HG03108 (cell line): Measurements from ENCODE around the gene CDH20.
A peak's percentile ranks its signal among the peaks of the same experiment; 100 is the strongest.

Experiments
- ATAC-seq: cut with Tn5 transposase; IDR thresholded peaks from one replicate; pipeline ENCODE4 v1.9.1; 2021; ENCODE audit warnings: moderate library complexity; ENCODE audit not compliant: unreplicated experiment

The CDH20 gene

DNA sequence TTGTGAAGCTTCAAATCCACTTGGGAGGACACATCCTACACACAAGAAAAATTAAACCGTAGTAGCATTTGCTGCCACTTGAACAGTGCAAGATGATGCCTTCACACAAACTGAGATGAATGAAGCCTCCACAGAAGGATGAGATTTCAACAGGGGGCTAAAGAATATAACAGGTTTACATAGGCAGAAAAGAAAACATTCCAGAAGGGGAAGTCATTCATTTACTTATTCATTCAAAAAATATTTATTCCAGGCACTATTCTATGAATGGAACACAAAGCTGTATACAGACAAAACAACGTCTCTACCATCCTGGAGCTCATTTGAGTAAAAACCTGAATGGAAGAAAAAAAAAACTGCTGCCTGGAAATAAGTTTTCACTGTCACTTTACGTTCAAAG is 170.5 kb downstream of the CDH20 start:
- ATAC-seq: no peak

DNA sequence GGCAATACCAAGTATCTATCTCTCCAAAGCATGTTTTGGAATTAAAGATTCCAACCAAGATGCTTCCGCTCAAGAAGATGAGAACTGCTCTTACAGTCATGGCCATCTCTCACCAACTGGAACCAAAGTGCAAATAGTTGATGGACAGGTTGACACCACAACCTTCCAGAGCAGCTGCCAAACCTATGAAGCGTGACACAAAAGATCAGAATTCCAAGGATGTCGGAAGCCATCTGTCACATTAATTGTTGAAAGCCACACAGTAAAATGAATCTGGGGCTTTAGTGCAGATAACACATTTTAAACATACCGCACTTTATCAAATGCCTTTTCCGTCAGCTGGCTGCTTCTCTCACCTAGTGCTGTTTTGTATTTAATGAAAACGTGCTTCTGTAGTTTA is 195.7 kb downstream of the CDH20 start:
- no peak for ATAC-seq

DNA sequence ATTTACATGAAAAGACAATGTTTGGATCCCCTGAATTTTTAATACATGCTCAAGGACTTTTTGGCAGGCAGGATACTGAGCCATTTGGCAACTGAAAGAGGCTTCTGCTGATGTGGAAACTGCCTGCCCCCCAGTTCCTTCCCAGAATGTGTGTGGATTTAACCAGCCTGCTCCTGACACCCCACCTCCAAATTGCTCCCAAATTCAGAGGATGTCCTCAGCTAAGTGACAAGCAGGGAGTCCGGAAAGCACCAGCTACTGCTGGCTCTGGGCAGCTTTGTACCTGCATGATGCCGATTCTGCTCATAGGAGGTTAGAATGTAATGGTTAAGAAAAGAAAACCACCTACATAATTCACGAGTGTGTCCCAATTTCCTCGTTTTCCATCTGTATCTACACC is 197.5 kb downstream of the CDH20 start:
- no peak for ATAC-seq

DNA sequence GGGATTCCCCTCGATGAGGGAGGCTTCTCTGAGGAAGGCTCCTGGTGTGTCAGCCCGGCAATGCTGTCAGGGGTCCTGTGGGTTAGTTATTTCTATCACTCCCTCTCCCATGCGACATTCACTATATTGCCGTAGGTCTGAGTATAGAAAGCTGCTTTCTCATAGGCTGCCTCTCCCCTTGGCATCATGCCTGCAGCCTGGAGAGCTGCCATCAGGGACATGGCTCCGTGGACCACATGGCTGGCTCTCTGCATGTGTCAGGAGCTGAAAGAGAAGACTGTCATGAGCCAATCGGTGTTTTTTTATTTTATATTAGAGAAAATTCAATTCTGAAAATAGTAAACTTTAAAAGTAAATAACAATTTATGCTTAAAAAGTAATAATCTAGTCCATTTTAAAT is 198.0 kb downstream of the CDH20 start:
- no peak for ATAC-seq

DNA sequence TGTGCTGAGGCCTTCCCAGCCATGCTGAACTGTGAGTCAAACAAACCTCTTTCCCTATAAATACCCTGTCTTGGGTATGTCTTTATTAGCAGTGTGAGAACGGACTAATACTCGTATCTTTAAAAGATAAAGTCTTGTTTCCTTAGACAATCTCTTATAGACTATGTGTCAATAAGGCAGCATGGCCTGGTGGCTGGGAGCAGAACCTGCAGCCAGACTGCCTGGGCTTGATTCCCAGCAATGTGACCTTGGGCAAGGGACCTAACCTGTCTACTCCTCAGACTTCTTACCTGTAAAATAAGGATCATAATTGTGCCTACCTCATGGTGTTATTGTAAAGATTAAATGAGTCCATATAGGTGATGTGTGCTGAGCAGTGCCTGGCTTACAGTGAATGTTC is 198.7 kb downstream of the CDH20 start:
- no peak for ATAC-seq

DNA sequence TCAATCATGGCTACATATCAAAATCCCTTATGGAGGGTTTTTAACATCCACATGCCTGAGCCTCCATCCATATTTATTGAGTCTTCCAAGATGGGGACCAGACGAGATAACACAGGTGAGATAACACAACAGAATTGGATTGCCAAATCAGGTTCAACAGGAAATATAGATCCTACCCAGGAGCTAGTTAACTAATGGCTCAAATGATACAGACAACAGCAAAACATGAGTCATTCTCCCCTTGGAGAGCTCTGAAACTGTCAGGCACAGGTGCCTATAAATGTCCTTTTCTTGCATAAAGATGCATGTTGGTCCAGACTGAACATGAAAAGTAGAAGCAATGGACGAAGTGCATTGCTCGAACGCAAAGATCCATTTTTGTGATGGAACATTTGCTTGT is 202.2 kb downstream of the CDH20 start:
- ATAC-seq: no peak

DNA sequence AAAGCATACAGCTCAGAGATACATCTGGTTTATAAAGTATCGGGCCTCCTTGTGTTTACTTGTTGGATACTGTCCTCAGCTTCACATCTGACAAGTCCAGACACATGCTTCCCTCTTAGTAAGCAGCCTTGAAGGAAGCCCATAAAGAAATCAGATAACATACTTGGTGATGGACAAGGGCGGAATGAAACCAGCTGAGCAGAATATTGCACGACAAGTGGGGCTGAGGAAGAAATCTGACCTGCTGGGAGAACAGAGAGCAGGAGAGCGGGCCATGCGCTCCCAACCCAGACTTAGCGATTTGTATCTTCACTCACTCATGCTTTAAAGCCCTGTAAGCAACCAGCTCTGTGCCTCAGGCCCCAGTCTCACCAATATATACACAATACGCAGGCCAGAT is 208.4 kb downstream of the CDH20 start:
- no peak for ATAC-seq

DNA sequence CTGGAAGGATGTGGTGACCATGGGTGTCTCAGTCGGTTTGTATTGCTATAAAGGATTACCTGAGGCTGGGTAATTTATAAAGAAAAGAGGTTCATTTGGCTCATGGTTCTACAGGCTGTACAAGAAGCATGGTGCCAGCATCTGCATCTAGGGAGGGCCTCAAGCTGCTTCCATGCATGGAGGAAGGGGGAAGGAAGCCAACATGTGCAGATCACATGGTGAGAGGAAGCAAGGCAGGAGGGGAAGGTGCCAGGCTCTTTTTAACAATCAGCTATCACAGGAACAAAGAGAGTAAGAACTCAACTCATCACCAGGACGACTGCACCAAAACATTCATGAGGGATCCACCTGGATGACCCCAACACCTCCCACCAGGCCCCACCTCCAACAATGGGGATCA is 209.4 kb downstream of the CDH20 start:
- ATAC-seq: no peak

DNA sequence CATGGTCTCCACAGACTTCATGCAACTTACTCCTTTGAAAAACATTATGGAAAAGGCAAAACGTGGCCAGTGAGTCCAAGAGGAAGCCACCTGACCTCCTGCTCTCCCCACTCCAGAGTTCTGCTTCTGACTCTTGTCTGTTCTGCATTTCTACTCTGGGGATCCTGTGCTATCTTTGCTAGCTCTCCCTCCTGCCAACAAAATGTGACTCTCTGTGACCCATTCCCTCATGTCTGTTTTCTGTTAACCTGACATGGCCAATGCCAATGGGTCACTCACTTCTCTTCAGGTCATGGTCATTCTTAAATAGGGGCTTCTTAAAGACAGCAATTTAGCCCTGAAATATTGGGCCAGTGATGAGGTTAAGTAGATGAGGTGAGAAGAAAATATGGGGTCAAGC is 210.3 kb downstream of the CDH20 start:
- no peak for ATAC-seq

DNA sequence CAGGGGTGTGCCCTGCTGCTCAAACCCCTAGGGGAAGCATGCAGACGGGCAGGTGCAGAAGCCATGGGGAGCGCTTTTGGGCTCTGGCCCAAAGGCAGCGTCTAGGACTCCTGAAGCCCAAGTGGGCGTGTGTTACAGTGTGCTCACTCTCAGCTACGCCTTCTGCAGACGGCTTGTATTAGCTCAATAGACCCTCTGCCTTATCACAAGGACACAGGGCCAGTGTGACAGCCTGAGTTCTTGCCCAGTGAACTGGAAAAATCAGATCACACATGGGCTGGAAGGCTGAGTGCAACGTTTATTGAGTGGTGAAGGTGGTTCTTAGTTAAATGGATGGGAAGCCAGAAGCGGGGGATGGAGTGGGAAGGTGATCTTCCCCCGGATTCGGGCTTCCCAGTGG is 210.9 kb downstream of the CDH20 start:
- no peak for ATAC-seq

DNA sequence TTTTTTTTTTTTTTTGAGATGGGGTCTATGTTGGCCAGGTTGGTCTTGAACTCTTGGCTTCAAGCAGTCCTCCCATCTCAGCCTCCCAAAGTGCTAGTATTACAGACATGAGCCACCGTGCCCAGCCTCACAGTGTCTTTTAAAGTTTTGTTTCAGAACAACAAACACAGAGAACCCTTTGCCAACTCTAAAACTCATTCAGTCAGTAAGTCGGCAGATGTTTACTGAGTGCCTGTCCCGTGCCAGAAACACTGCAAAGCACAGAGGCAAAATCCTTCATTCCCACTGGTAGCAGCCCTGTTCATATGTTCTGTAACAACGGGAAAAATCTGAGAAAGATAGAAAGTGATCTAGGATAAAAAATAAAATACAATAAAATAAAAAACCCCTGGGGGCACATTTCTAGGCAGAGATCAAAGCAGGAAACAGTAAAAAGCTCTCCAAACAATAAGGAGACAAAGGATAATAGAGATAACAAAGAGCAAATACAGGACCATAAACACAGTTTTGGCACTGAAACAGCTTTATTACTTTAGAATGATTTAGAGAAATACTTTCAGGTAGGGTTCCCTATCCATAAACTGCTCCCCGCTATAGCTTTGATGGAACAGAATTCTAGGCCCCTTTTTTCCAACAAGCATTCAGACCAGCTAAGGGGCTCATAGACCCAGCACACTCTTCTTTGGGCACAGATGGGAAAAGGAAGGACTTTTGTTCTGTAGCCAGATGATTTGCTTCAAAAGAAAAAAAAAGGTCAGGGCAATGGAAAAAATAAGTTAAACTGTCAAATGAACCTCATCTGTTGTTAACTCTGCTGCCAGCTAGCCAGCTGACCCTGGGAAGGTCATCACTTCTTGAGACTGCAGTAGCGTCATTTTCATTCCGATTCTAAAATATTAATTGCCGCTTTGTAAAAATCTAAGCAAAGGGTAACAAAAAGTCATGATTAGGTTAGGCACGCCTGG is 212.3 kb downstream of the CDH20 start:
- no peak for ATAC-seq

DNA sequence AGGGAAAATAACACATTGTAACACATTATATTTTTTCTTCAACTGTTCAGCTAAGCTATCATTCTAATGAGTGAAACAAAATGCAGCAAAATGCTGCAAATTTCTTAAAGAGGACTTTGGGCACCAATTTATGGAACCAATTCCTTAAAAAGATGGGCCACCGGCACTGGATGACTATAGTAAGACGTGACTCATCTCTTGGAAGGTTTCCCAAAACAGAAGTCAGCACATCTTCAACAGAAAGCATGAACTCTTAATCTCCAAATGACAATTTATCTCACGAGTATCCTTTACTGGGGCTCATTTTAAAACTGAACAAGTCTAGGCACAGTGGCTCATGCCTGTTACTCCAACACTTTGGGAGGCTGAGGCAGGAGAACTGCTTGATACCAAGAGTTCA is 213.4 kb downstream of the CDH20 start:
- ATAC-seq: no peak

DNA sequence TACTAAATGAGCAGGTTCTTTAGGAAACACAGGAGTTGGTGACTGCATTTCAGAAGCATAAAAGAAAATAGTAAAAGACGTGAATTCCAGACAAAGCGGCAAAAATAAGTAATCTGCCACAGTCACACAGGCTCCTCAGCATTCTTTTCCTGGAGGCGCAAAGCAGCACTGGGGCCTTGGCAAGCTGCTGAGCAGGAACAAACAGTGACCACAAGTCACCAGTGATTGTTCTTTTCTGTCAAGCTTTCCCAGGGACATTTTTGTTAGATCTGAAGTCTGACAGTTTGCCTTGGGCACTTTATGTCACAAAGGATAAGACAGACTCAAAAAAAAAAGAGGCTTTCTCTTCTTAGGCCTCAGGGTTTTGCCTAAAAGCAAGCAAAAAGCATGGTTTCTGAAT is 216.2 kb downstream of the CDH20 start:
- ATAC-seq: no peak

DNA sequence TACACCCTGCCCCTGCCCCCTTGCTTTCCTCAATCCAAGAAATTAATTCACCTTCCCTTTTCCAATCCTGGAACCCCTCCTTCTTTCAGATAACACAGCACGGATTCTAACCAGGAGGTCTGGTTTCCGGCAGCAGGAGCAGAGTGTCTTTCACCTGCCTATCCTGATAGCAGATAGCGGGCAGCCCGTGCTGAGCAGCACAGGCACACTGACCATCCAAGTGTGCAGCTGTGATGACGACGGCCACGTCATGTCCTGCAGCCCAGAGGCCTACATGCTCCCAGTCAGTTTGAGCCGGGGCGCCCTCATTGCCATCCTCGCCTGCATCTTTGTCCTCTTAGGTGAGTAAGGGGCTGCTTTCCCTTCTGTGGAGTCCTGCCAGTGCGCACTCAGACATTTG is 216.7 kb downstream of the CDH20 start:
- ATAC-seq: no peak

DNA sequence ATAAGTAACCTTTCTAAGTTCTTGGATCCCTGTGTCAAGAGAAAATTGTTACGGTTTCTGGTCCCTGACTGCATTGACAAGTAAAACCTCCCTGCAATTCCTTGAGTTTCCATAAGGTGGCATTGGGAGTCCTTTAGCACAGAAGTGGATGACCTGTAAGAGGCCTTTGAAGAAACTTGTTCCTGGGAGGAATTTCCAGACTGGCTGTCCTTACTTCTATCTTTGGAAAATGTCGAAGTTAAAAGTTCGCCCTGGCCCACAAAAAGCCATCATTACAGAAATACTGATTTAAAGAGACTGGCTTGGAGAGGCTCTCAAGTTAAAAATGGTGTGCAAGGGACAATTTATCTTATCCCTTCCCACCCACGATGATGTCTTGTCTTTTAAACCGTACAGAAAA is 218.4 kb downstream of the CDH20 start:
- ATAC-seq: peak; percentile 63

DNA sequence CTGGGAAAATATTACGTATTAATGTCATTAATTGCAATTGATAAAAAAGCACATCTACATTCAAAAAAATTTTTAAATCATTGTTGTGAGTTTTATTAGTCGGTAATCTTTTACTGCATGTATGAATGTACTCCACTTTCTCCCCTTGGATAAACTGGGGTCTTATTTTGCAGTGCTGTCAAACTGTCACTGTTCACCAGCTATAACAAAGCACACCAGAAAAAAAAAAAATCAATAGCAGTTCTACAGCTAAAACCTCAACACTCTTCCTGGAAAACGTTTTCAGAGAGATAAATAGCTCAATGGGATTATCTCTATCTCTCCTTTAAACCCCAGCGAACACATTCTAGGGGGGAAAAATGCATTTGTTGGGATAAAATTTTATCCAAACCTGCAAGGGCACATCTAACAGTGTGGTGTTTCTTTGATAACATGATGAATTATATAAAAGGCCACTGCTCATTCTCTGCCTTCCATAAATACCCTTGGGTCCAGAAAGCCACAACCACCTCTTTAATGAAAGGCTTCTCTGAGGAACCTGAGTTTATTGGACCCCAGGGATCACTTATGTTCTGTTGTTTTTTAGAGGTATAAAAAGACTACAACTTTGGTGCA is 219.9 kb downstream of the CDH20 start:
- ATAC-seq: no peak

DNA sequence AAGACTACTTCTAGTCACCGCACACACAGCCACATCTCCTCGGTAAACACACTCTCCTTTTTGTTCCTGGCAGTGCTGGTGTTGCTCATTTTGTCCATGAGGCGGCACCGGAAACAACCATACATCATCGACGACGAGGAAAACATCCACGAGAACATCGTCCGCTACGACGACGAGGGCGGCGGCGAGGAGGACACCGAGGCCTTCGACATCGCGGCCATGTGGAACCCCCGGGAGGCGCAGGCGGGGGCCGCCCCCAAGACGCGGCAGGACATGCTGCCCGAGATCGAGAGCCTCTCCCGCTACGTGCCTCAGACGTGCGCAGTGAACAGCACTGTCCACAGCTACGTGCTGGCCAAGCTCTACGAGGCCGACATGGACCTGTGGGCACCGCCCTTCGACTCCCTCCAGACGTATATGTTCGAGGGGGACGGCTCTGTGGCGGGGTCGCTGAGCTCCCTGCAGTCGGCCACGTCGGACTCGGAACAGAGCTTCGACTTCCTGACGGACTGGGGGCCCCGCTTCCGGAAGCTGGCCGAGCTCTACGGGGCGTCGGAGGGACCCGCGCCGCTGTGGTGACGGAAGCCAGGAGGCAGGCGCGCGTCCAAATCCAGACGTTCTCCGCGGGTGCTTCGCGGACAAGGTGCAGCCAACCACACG is 221.0 kb downstream of the CDH20 start:
- ATAC-seq: no peak

DNA sequence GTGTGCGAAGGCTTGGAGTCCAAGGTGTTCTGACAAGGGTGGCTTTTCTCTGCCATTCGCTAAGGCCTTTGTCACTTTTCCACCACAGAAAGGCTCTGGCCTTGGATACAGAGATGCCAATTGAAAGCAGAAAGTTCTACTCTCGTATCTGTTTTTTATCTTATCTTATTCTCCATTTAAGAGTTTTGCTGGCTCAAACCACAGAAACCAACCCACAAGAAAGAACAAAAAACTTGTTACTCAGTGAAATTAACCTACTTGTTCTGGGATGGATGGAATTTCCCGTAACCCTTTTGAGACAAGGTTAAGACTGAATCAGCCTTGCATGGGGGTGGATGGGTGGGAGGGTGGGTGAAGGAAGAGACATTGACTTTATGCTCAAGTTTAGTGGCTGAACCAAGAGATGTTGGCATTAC is 221.7 kb downstream of the CDH20 start:
- ATAC-seq: no peak

DNA sequence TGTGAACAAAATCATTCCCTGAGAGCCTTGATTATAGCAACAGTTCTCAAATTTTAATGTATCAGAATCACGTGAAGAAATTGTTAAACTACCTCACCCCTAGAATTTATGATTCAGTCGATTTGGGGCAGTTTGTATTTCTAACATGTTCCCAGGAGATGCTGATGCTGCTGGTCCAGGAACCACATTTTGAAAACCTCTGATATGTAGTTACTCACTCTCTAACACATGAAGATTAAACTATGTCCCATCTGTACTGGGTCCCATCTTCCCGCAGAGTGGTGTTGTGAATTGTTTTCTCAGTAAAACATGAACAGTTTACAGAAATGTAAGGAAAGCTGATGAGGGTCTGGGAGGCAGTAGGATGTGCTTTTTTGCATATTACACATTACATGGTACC is 223.1 kb downstream of the CDH20 start:
- ATAC-seq: no peak

DNA sequence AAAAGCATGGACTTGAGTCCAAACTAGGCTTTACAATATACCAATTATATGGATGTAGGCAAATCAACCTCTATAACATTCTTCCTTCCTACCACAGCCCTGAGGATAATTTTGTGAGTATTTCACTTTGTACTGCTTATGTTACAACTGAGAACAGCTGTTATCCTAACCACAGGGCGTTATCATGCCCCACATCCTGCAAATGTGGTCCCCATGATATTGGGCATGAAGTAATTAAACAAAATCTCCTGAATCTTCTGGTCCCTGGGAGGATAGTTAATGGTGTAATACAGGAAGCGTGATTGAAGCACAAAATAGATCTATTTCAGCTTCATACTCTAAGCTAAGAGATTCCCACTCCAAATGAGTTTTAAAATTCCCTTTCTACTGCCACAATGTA is 223.6 kb downstream of the CDH20 start:
- no peak for ATAC-seq

DNA sequence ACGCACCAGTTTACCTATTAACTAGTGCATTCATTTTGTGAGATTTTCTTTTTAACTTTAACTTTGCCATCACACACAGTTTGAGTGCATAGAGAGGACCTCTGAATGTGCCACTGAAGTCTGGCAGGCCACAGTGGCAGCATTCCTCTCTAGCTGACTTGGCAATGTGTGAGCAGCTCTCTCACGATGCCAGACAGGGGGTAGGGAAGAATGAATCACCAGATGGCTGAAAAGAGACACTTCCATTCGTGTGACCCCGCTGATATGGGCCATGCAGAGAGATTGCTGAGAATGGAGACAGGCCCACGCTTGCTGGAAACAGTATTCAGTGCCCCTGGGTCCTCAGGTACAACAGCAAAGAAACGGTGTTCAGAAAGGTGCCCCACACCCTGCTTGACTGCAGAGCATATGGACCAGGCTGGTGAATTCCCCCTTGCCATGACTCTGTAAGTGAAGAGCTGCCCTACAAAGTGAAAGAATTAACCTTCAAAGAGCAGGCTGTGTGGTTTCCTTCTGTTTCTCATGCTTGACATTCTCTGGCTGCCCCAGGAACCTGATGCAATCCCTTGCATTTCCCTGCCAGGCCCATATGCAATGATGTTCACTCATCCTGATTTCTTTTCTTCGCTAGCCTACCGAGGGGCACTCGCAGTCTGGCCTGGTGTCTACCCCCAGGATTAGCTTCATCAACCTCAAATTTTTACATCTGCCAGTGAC is 236.1 kb downstream of the CDH20 start:
- no peak for ATAC-seq
